HepG2 (cell line): ENCODE results near the gene GMFB. TPM values are rescaled to one million over a fixed set of nuclear protein-coding genes. Genes with fewer than 3 reads are reported as not detected.

ENCODE experiments used
- ATAC-seq: fragments of 200-7000 bp; cut with Tn5 transposase; 3 replicates; pipeline ENCODE4 v1.9.1; 2020; ENCODE audit warnings: mild to moderate bottlenecking, moderate library complexity
- BruUV-seq: library from RNA; stranded (reverse); fragments of 400-500 nt; replicated peaks from 2 replicates; lab custom pipeline; 2021; lab: Mats Ljungman, UMichigan
- CTCF ChIA-PET: fragments of 300-600 bp; formaldehyde crosslinking; extraction: SDS; loops from one replicate; lab custom pipeline; 2021; ENCODE audit warnings: low total read pairs, inconsistent platforms, low intra/inter-chr PET ratio; lab: Yijun Ruan, JAX
- POLR2A ChIA-PET: fragments of 350-600 bp; sonication (Branson Sonifier 250); formaldehyde crosslinking; loops from one replicate; lab custom pipeline; 2020; ENCODE audit warnings: antibody characterized with exemption, inconsistent platforms; lab: Yijun Ruan, JAX
- DNase-seq: peaks from one replicate; pipeline ENCODE4 v3.0.0-alpha.2; 2015; ENCODE audit warnings: low spot score
- FAIRE-seq: peaks from 3 replicates; lab custom pipeline; 2011; peaks lifted over from hg19 to GRCh38; lab: Jason Lieb, UNC
- H2AFZ ChIP-seq: one replicate; pipeline ENCODE4 v1.6.1; 2011; ENCODE audit warnings: low read length, inconsistent platforms
- H3K27ac ChIP-seq: fragments of 300-600 bp; 3 replicates; pipeline ENCODE4 v1.8.0; 2011; ENCODE audit warnings: mixed run types, mild to moderate bottlenecking, mixed read lengths, low read length, inconsistent platforms; ENCODE audit not compliant: insufficient read depth; ENCODE audit errors: extremely low read length
- H3K27me3 ChIP-seq, 2 experiments: fragments of 200-600 bp in 1 of 2; 2 replicates in 1 of 2; 3 replicates in 1 of 2; pipeline versions ENCODE4 v1.6.0 to v1.8.0; 2011; ENCODE audit warnings: low read length in 2 of 2, mild to moderate bottlenecking in 2 of 2, moderate library complexity in 2 of 2, inconsistent platforms in 1 of 2; ENCODE audit not compliant: insufficient read depth in 2 of 2, control insufficient read depth in 1 of 2
- H3K36me3 ChIP-seq, 2 experiments: fragments of 200-600 bp in 1 of 2; replicated peaks in 1 of 2; 2 replicates in 1 of 2; 3 replicates in 1 of 2; pipeline versions ENCODE4 v1.5.1 to v1.8.0; 2011; ENCODE audit warnings: low read length in 2 of 2, inconsistent platforms in 1 of 2; ENCODE audit not compliant: insufficient read depth in 2 of 2, control insufficient read depth in 1 of 2
- H3K4me1 ChIP-seq: 2 replicates; pipeline ENCODE4 v1.5.1; 2012; ENCODE audit warnings: low read length, inconsistent platforms; ENCODE audit not compliant: insufficient read depth
- H3K4me2 ChIP-seq: 2 replicates; pipeline ENCODE4 v1.6.0; 2011; ENCODE audit warnings: low read depth, low read length, inconsistent platforms
- H3K4me3 ChIP-seq, 3 experiments: fragments of 200-600 bp in 1 of 3; sonication (generic), shearing (Covaris generic) in 1 of 3; replicated peaks in 1 of 3; 2 replicates each; pipeline ENCODE4 v1.5.1; 2011 to 2016; ENCODE audit warnings: low read length in 3 of 3, inconsistent platforms in 2 of 3, low read depth in 2 of 3, mild to moderate bottlenecking in 2 of 3, control low read depth in 1 of 3, mixed read lengths in 1 of 3; ENCODE audit not compliant: insufficient read depth in 1 of 3
- H3K79me2 ChIP-seq: one replicate; pipeline ENCODE4 v1.6.1; 2011; ENCODE audit warnings: low read length, inconsistent platforms; ENCODE audit not compliant: insufficient read depth
- H3K9ac ChIP-seq: 2 replicates; pipeline ENCODE4 v1.6.0; 2011; ENCODE audit warnings: mild to moderate bottlenecking, low read depth, low read length, inconsistent platforms; ENCODE audit not compliant: insufficient read depth
- H3K9me3 ChIP-seq: 2 replicates; pipeline ENCODE4 v1.5.1; 2012; ENCODE audit warnings: mild to moderate bottlenecking, low read length
- H4K20me1 ChIP-seq: 2 replicates; pipeline ENCODE4 v1.6.0; 2011; ENCODE audit warnings: inconsistent platforms, mild to moderate bottlenecking, low read length, moderate library complexity; ENCODE audit not compliant: insufficient read depth
- BCLAF1 ChIP-seq: fragments of 450-650 bp; IDR thresholded peaks from 2 replicates; pipeline ENCODE4 v1.6.1; 2017; ENCODE audit warnings: mild to moderate bottlenecking
- CBX2 ChIP-seq, 2 experiments: fragments of 200-600 bp in 1 of 2; sonication (generic); formaldehyde crosslinking in 1 of 2; IDR thresholded peaks; 2 replicates each; pipeline versions ENCODE4 v1.7.0 to v1.8.1; 2018 to 2022; ENCODE audit warnings: low read depth in 2 of 2, low read length in 1 of 2, mild to moderate bottlenecking in 1 of 2, missing genetic modification reagents in 1 of 2
- FOXK1 ChIP-seq: sonication (generic); formaldehyde crosslinking; IDR thresholded peaks from 2 replicates; pipeline ENCODE4 v1.4.0; 2020; ENCODE audit warnings: low read depth, missing genetic modification reagents, borderline replicate concordance
- HIVEP1 ChIP-seq: sonication (generic); formaldehyde crosslinking; IDR thresholded peaks from 2 replicates; pipeline ENCODE4 v1.4.0; 2020; ENCODE audit warnings: mild to moderate bottlenecking, missing genetic modification reagents
- KMT2B ChIP-seq: IDR thresholded peaks from 2 replicates; pipeline ENCODE4 v1.6.1; 2016; ENCODE audit warnings: missing genetic modification reagents, missing compliant biosample characterization
- MXD3 ChIP-seq: IDR thresholded peaks from 2 replicates; pipeline ENCODE4 v1.6.1; 2016; ENCODE audit warnings: mild to moderate bottlenecking, missing biosample characterization, missing genetic modification reagents
- PLRG1 ChIP-seq: fragments of 450-650 bp; conservative IDR thresholded peaks from 2 replicates; pipeline ENCODE4 v1.6.1; 2016
- SRSF4 ChIP-seq: fragments of 200-400 bp; formaldehyde crosslinking; IDR thresholded peaks from one replicate; pipeline ENCODE4 v1.6.1; 2018; ENCODE audit warnings: mild to moderate bottlenecking, low read depth, low read length, moderate library complexity; ENCODE audit not compliant: poor library complexity, severe bottlenecking
- SRSF9 ChIP-seq: fragments of 200-400 bp; formaldehyde crosslinking; IDR thresholded peaks from 2 replicates; pipeline ENCODE4 v1.6.1; 2018; ENCODE audit warnings: borderline replicate concordance, mild to moderate bottlenecking, low read depth, low read length; ENCODE audit not compliant: insufficient read depth, poor library complexity, severe bottlenecking
- ZBTB37 ChIP-seq: sonication (generic); formaldehyde crosslinking; IDR thresholded peaks from 2 replicates; pipeline ENCODE4 v1.4.0; 2020; ENCODE audit warnings: mild to moderate bottlenecking, missing genetic modification reagents
- ZBTB42 ChIP-seq: sonication (generic); formaldehyde crosslinking; IDR thresholded peaks from 2 replicates; pipeline ENCODE4 v1.5.0; 2020; ENCODE audit warnings: mild to moderate bottlenecking, missing genetic modification reagents
- ZNF17 ChIP-seq: sonication (generic); formaldehyde crosslinking; IDR thresholded peaks from 2 replicates; pipeline ENCODE4 v1.5.0; 2020; ENCODE audit warnings: mild to moderate bottlenecking, missing genetic modification reagents
- ZNF350 ChIP-seq: sonication (generic); formaldehyde crosslinking; IDR thresholded peaks from 2 replicates; pipeline ENCODE4 v1.4.0; 2020; ENCODE audit warnings: mild to moderate bottlenecking, low read depth, missing genetic modification reagents, borderline replicate concordance
- ZNF556 ChIP-seq: sonication (generic); formaldehyde crosslinking; IDR thresholded peaks from 2 replicates; pipeline ENCODE4 v1.4.0; 2020; ENCODE audit warnings: mild to moderate bottlenecking, missing genetic modification reagents, borderline replicate concordance
- WGBS: methylation state at CpG from one replicate; pipeline ENCODE4 v1.1.6; 2017; ENCODE audit warnings: low lambda C conversion rate; 5-methylcytosine and 5-hydroxymethylcytosine counted together
- in situ Hi-C: cut with HindIII; loops from 2 replicates; pipeline ENCODE4 v1.10.0; 2017; ENCODE audit warnings: low pct_unique_long_range_greater_than_20kb; ENCODE audit not compliant: extremely low pct_ligation_motif_present
- intact Hi-C: fragments of 100-400 bp; cut with micrococcal nuclease; formaldehyde crosslinking; loops from one replicate; pipeline ENCODE4 v1.10.0; 2022; ENCODE audit not compliant: unreplicated experiment
- polyA plus RNA-seq, 8 experiments: library from polyadenylated mRNA; depleted of rRNA in 3 of 8; stranded (reverse) in 7 of 8; unstranded in 1 of 8; fragments of >200 nt; fragmentation: Illumina TruSeq in 4 of 8; extraction: Trizol in 4 of 8; gene quantifications; 2 replicates each; pipeline versions ENCODE4 v1.2.1 to v1.2.3, GENCODE V29; 2011 to 2016; ENCODE audit warnings: low read depth in 4 of 8, missing spikeins in 1 of 8, mixed read lengths in 1 of 8; ENCODE audit not compliant: insufficient read depth in 1 of 8
- total RNA-seq, 5 experiments: library from RNA; depleted of rRNA; stranded (reverse); fragments of >200 nt; fragmentation: Illumina TruSeq; extraction: Trizol; gene quantifications; 2 replicates each; pipeline ENCODE4 v1.2.3, GENCODE V29; 2016; ENCODE audit warnings: low read depth in 1 of 5
- TF ChIP-seq, protein P1 (sequence below): sonication (generic); formaldehyde crosslinking; IDR thresholded peaks from 2 replicates; pipeline ENCODE4 v1.9.0; 2021; ENCODE audit warnings: missing genetic modification reagents, mild to moderate bottlenecking, borderline replicate concordance

The GMFB gene
- total and polyA plus RNA-seq, 2 of the 13 experiments (the other 11 are each of a cell fraction or from before 2014, with no cell fraction given), result 17.3 to 68.2 TPM

GRCh38 chr14:54509546-54510501 lies 21.0 kb upstream of the GMFB start, which contains the start of gene CGRRF1:
Gene CGRRF1 (plus strand): TSS chr14:54509906. CDS start chr14:54509960, 54 bp downstream.
- peak within 1 kb of the TSS; percentile 82 for H3K4me2 ChIP-seq
- intact Hi-C loops, result loop anchor here (5.0 kb wide), 1 partner anchor 1428 kb away; no protein-coding TSS in a partner anchor
- CTCF ChIA-PET, result no interaction called here
- H3K27ac ChIP-seq, result peak within 1 kb of the TSS; percentile 57
- peak; percentile 94 for DNase-seq
- peaks cover 0 to 4% of the 10 kb centered on the region in 2 experiments; a peak in 1 of 5 replicates for H3K27me3 ChIP-seq
- POLR2A ChIA-PET, result interaction anchor here (0.7 to 1.7 kb wide), 15 partner anchors 9 to 156 kb away, joined by 3 to 10 read pairs (median 5); partner anchors contain the start of gene GMFB
- H3K9ac ChIP-seq, result peak within 1 kb of the TSS; percentile 86
- peak within 1 kb of the TSS; percentile 34 for H2AFZ ChIP-seq
- peak; percentile 68 for FAIRE-seq
- H3K4me1 ChIP-seq, result peaks cover 48% of the 10 kb centered on the region
- H3K36me3 ChIP-seq, result 0 out of 5 replicates have a peak, but pooled peaks cover 0 to 1% of the 10 kb centered on the region in 2 experiments
- H3K9me3 ChIP-seq, result no peaks in the 10 kb centered on the region
- in situ Hi-C loops, result no loop called here
- ATAC-seq, result peak; percentile 98
- under 1% methylated on average over 21 of the region's 66 CpGs for WGBS
- BruUV-seq, result no TSS peak
- H3K4me3 ChIP-seq, result peak within 1 kb of the TSS; percentile 79 to 97 (median 90)
- H4K20me1 ChIP-seq, result no peaks in the 10 kb centered on the region
- H3K79me2 ChIP-seq, result peaks cover 44% of the 10 kb centered on the region
- TF ChIP-seq BCLAF1, result no peak
- peak; percentile 90 for TF ChIP-seq ZNF350 (CRISPR knock-in tag)
- no peak for TF ChIP-seq PLRG1
- TF ChIP-seq, protein P1, sequence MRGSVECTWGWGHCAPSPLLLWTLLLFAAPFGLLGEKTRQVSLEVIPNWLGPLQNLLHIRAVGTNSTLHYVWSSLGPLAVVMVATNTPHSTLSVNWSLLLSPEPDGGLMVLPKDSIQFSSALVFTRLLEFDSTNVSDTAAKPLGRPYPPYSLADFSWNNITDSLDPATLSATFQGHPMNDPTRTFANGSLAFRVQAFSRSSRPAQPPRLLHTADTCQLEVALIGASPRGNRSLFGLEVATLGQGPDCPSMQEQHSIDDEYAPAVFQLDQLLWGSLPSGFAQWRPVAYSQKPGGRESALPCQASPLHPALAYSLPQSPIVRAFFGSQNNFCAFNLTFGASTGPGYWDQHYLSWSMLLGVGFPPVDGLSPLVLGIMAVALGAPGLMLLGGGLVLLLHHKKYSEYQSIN (CRISPR knock-in tag), result no peak
- no peak; the same call in 1 of the 2 replicates for TF ChIP-seq MXD3 (CRISPR knock-in tag)
- TF ChIP-seq HIVEP1 (CRISPR knock-in tag), result 0 out of 2 replicates have a peak, but pooled peaks have one; percentile 38
- TF ChIP-seq ZBTB42 (CRISPR knock-in tag), result 0 out of 2 replicates have a peak, but pooled peaks have one; percentile 34
- TF ChIP-seq SRSF9, result no peak
- TF ChIP-seq KMT2B (CRISPR knock-in tag), result peak; percentile 96
- TF ChIP-seq FOXK1, result peak; percentile 58; the same call in 1 of the 2 replicates
- no peak for TF ChIP-seq ZBTB37 (CRISPR knock-in tag)
- TF ChIP-seq ZNF556, result peak; percentile 61; the same call in 1 of the 2 replicates
- TF ChIP-seq CBX2 (IDR thresholded peaks at IDR 0.05; ENCODE audit: low read depth, low read length), result no peak
- no peak for TF ChIP-seq CBX2 (CRISPR knock-in tag; IDR thresholded peaks at IDR 0.05; ENCODE audit: low read depth)
- TF ChIP-seq SRSF4, result no peak
- no peak for TF ChIP-seq ZNF17
